Naive thymus-derived CD4-positive, alpha-beta T cell (primary cell): Measurements from ENCODE around the gene GPRIN3. TPM values are rescaled to one million over a fixed set of nuclear protein-coding genes. Genes with fewer than 3 reads are reported as not detected.

Experiments used
- ATAC-seq: fragments of 150-1000 bp; cut with Tn5 transposase; 2 replicates; pipeline ENCODE4 v1.10.0; 2021; ENCODE audit warnings: mild to moderate bottlenecking, moderate library complexity
- CTCF ChIA-PET: fragments of 350-600 bp; sonication (Branson Sonifier 250); formaldehyde crosslinking; loops from one replicate; lab custom pipeline; 2021; ENCODE audit warnings: antibody characterized with exemption; lab: Charles Lee
- POLR2A ChIA-PET: fragments of 350-600 bp; sonication (Branson Sonifier 250); formaldehyde crosslinking; loops from one replicate; lab custom pipeline; 2021; ENCODE audit warnings: antibody characterized with exemption, inconsistent platforms; lab: Charles Lee
- DNase-seq, 9 donors: peaks; one replicate each; pipeline versions ENCODE4 v3.0.0 to v3.0.0-alpha.2; 2020 to 2022; ENCODE audit warnings: mixed read lengths in 1 of 9
- H3K27ac ChIP-seq: one replicate; pipeline ENCODE4 v1.7.0; 2013; ENCODE audit warnings: mild to moderate bottlenecking, low read depth, low read length, moderate library complexity
- H3K27me3 ChIP-seq, 2 donors: one replicate each; pipeline ENCODE4 v1.7.0; 2013; ENCODE audit warnings: low read length in 2 of 2, mild to moderate bottlenecking in 2 of 2, moderate library complexity in 2 of 2; ENCODE audit not compliant: control insufficient read depth in 2 of 2, insufficient read depth in 2 of 2
- H3K36me3 ChIP-seq, 3 experiments: 1 replicate in 2 of 3; 2 replicates in 1 of 3; pipeline ENCODE4 v1.7.0; 2013; ENCODE audit warnings: low read length in 3 of 3, mild to moderate bottlenecking in 3 of 3, moderate library complexity in 1 of 3; ENCODE audit not compliant: insufficient read depth in 3 of 3, control insufficient read depth in 2 of 3
- H3K4me1 ChIP-seq, 2 donors: one replicate each; pipeline ENCODE4 v1.7.0; 2013; ENCODE audit warnings: low read length in 2 of 2, mild to moderate bottlenecking in 2 of 2, moderate library complexity in 1 of 2; ENCODE audit not compliant: control insufficient read depth in 2 of 2, insufficient read depth in 2 of 2
- H3K4me3 ChIP-seq: 2 replicates; pipeline ENCODE4 v1.7.0; 2013; ENCODE audit warnings: mild to moderate bottlenecking, low read length
- H3K9me3 ChIP-seq, 3 experiments: 1 replicate in 2 of 3; 2 replicates in 1 of 3; pipeline ENCODE4 v1.7.0; 2013; ENCODE audit warnings: low read length in 3 of 3; ENCODE audit not compliant: control insufficient read depth in 2 of 3
- H3K27ac Mint-ChIP-seq, 9 donors: one replicate each; pipeline ENCODE4 v1.8.0; 2020 to 2022; ENCODE audit warnings: mixed read lengths in 9 of 9, mild to moderate bottlenecking in 8 of 9, moderate library complexity in 5 of 9, inconsistent platforms in 2 of 9
- H3K27me3 Mint-ChIP-seq, 5 donors: one replicate each; pipeline ENCODE4 v1.8.0; 2021 to 2022; ENCODE audit warnings: mixed read lengths in 5 of 5, mild to moderate bottlenecking in 1 of 5
- H3K36me3 Mint-ChIP-seq, 5 donors: one replicate each; pipeline ENCODE4 v1.8.0; 2020 to 2022; ENCODE audit warnings: mixed read lengths in 5 of 5, mild to moderate bottlenecking in 3 of 5, inconsistent platforms in 1 of 5
- H3K4me1 Mint-ChIP-seq, 7 donors: one replicate each; pipeline ENCODE4 v1.8.0; 2020 to 2022; ENCODE audit warnings: mixed read lengths in 7 of 7, mild to moderate bottlenecking in 3 of 7, inconsistent platforms in 1 of 7
- H3K4me3 Mint-ChIP-seq, 10 donors: one replicate each; pipeline ENCODE4 v1.8.0; 2020 to 2022; ENCODE audit warnings: mild to moderate bottlenecking in 10 of 10, mixed read lengths in 10 of 10, moderate library complexity in 6 of 10, inconsistent platforms in 2 of 10
- H3K9me3 Mint-ChIP-seq, 11 donors: one replicate each; pipeline ENCODE4 v1.8.0; 2020 to 2022; ENCODE audit warnings: mixed read lengths in 11 of 11, mild to moderate bottlenecking in 4 of 11, inconsistent platforms in 1 of 11, moderate library complexity in 1 of 11
- intact Hi-C, 2 donors: fragments of 100-400 bp; cut with micrococcal nuclease; formaldehyde crosslinking; loops; one replicate each; pipeline ENCODE4 v1.15.1; 2023
- polyA plus RNA-seq, 2 donors: library from polyadenylated mRNA; unstranded; fragments of 300-500 nt; fragmentation: Illumina TruSeq; gene quantifications; one replicate each; pipeline ENCODE4 v1.2.3, GENCODE V29; 2021
- total RNA-seq, 6 experiments: library from RNA in 5 of 6; stranded (reverse) in 5 of 6; gene quantifications; 1 replicate in 5 of 6; 2 replicates in 1 of 6; pipeline ENCODE4 v1.2.3 and lab custom pipeline; 2021 to 2026

GPRIN3 gene
- total and polyA plus RNA-seq, 7 experiments from 2014 or later, result 7.3 to 55.5 (median 11.2) TPM

DNA sequence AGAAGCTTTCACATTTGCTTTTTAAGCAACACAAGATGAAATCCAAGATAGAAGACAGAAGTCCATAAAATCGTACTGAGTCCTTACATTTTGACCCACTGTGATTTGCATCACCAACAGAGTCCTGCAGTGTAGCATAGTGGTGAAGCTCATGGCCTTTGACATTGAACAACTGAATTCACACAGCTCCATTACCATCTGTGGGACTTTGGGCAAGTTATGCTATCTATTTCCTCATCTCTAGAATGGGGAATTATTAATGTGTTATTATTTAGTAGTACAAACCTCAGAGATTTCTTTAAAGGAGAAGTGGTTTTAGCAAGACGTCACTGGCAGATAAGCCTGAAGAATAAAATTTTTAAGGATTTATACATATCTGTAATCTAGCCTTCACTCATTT is 10.7 kb downstream of the GPRIN3 start:
- no peak for DNase-seq

DNA sequence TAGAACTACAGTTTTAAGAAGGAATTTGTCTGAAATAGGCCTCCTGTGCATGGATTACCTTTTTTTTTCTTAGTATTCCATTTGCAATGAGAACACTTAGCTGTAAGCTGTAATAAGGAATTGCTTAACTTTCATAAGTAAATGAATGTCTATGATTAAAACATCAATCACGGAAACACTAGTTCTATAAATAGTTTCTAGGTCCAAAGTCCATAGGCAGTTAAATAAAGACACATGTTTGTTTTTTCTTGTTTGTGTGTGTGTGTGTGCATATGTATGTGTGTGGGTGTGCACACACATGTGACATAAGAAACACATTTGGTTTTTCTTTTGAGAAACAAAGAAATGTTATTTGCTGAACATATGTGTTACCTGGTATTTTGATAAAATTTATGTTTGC is 11.2 kb downstream of the GPRIN3 start:
- no peaks in the 10 kb centered on the region for H3K9me3 ChIP-seq
- no peaks in the 10 kb centered on the region for H3K27me3 ChIP-seq
- POLR2A ChIA-PET, result interaction anchor here (3.8 kb wide), 1 partner anchor 10 kb away, joined by 16 read pairs; no protein-coding TSS in a partner anchor
- no peaks in the 10 kb centered on the region for H3K36me3 ChIP-seq
- intact Hi-C loops, result loop anchor here (5.0 to 10.0 kb wide), 6 partner anchors 136 to 1874 kb away; partner anchors contain the start of genes HERC3 (in 1 of the 2), HERC5 (in 1 of the 2), NUDT9 (in 1 of the 2) and TIGD2 (in 1 of the 2)
- ATAC-seq (no peak), DNase-seq (no peak)
- Mint-ChIP-seq H3K4me3 (peak overlapping the region in 6 of 10 donors; percentile 14 to 88 (median 42)), H3K36me3 (peaks cover 0 to 45% (median 0%) of the 10 kb centered on the region in 5 donors), H3K4me1 (peaks cover 49 to 99% (median 83%) of the 10 kb centered on the region in 7 donors), H3K27me3 (no peaks in the 10 kb centered on the region), H3K27ac (peak overlapping the region in 7 of 9 donors; percentile 9 to 99 (median 94)), H3K9me3 (peaks cover 0 to 6% (median 0%) of the 10 kb centered on the region in 11 donors)
- CTCF ChIA-PET, result interaction anchor here (1.5 kb wide), 1 partner anchor 70 kb away, joined by 4 read pairs; no protein-coding TSS in a partner anchor
- H3K4me3 ChIP-seq, result peak overlapping the region; percentile 16
- H3K4me1 ChIP-seq, result peaks cover 67 to 81% of the 10 kb centered on the region in 2 donors
- H3K27ac ChIP-seq, result no peak overlapping the region

More for the DNA sequence above, 10.7 kb downstream of the GPRIN3 start:
- H3K27me3 ChIP-seq, result no peaks in the 10 kb centered on the region
- no peaks in the 10 kb centered on the region for H3K36me3 ChIP-seq
- H3K27ac Mint-ChIP-seq, result peak overlapping the region in 8 of 9 donors; percentile 73 to 99 (median 95)
- peak overlapping the region; percentile 80 for H3K27ac ChIP-seq
- peaks cover 69 to 81% of the 10 kb centered on the region in 2 donors for H3K4me1 ChIP-seq
- no peaks in the 10 kb centered on the region for H3K27me3 Mint-ChIP-seq
- H3K4me3 Mint-ChIP-seq, result peak overlapping the region in 7 of 10 donors; percentile 14 to 88 (median 50)
- ChIA-PET POLR2A (interaction anchor here (3.8 kb wide), 1 partner anchor 10 kb away, joined by 16 read pairs; no protein-coding TSS in a partner anchor), CTCF (interaction anchor here (1.1 to 2.6 kb wide), 3 partner anchors 37 to 71 kb away, joined by 3 to 9 read pairs (median 4); no protein-coding TSS in a partner anchor)
- peaks cover 0 to 3% (median 0%) of the 10 kb centered on the region in 11 donors for H3K9me3 Mint-ChIP-seq
- H3K36me3 Mint-ChIP-seq, result peaks cover 0 to 40% (median 0%) of the 10 kb centered on the region in 5 donors
- no peak for ATAC-seq
- no peaks in the 10 kb centered on the region for H3K9me3 ChIP-seq
- peaks cover 47 to 99% (median 83%) of the 10 kb centered on the region in 7 donors for H3K4me1 Mint-ChIP-seq
- intact Hi-C loops, result loop anchor here (5.0 to 10.0 kb wide), 6 partner anchors 135 to 1875 kb away; partner anchors contain the start of genes HERC3 (in 1 of the 2), HERC5 (in 1 of the 2), NUDT9 (in 1 of the 2) and TIGD2 (in 1 of the 2)
- no peak overlapping the region for H3K4me3 ChIP-seq

DNA sequence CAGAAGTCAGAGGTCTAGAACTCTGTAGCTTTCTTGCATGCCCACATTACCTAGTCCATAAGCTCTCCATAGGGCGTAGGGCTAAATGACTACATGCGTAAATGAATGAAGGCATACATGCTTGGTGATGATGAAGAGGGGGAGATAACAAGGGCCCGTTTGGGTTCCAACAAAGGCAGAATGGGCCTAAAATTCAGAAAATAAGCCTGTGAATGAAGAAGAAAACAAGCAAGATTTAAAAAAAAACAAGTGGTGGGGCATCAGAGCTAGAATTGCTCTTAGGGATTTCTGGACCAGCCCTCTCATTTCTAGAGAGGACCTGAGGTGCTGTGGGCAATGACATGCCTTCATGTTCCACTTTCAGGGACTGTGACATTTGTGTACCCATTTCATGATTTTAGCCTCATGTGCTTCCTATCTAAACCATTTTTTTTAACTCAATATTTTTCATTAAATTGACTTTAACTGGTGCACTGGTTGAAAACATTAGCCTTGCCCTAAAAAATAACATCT is 12.1 kb downstream of the GPRIN3 start:
- ChIA-PET CTCF (interaction anchor here (1.1 to 1.2 kb wide), 2 partner anchors 40 to 546 kb away, joined by 4 to 8 read pairs; no protein-coding TSS in a partner anchor), POLR2A (interaction anchor here (0.9 kb wide), 1 partner anchor 21 kb away, joined by 4 read pairs; no protein-coding TSS in a partner anchor)
- Histone ChIP-seq H3K9me3 (no peaks in the 10 kb centered on the region), H3K27ac (peak overlapping the region; percentile 69), H3K4me3 (peak overlapping the region; percentile 17), H3K36me3 (no peaks in the 10 kb centered on the region), H3K27me3 (no peaks in the 10 kb centered on the region), H3K4me1 (peaks cover 72 to 82% of the 10 kb centered on the region in 2 donors)
- Mint-ChIP-seq H3K4me3 (peak overlapping the region; percentile 48 to 83 (median 73)), H3K4me1 (peaks cover 50 to 99% (median 85%) of the 10 kb centered on the region in 7 donors), H3K36me3 (peaks cover 0 to 48% (median 0%) of the 10 kb centered on the region in 5 donors), H3K9me3 (peaks cover 0 to 7% (median 0%) of the 10 kb centered on the region in 11 donors), H3K27me3 (no peaks in the 10 kb centered on the region), H3K27ac (peak overlapping the region; percentile 81 to 97 (median 94))
- no peak for ATAC-seq
- intact Hi-C loops, result loop anchor here (2.0 to 10.0 kb wide), 7 partner anchors 41 to 1873 kb away; partner anchors contain the start of genes HERC3 (in 1 of the 2), HERC5 (in 1 of the 2), NUDT9 (in 1 of the 2) and TIGD2 (in 1 of the 2)
- DNase-seq, result no peak

DNA sequence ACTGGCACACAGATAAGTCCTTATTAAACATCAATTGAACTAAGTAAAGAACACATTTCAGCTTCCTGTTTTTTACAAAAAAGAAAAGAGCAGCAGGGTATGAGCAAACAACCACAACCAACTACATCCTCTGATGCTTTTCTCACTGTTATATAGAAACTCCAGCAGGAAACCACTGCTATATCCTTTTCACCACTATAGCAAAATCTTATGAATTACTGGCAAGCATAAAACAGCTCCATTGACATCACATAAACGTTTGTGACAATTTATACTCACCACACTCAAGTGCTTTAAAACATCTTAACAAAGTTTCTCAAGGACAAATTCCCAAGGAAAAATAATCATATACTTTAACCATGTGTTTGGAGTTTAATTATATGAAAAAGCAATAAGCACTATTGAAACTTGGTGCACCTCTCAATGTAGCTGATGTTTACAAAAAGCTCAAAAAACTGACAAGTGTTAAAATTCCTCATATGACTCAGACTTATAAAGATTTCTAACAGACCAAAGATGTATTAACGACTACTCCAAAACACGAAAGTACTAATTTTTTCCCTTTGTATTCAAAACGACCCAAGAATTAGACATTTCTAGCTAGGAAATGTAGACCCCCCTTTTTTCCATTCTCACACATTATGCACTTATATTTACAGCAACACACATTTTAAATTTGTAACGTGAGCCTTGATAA is 12.9 kb downstream of the GPRIN3 start:
- no peaks in the 10 kb centered on the region for H3K27me3 Mint-ChIP-seq
- Histone ChIP-seq H3K4me1 (peaks cover 73 to 82% of the 10 kb centered on the region in 2 donors), H3K9me3 (no peaks in the 10 kb centered on the region), H3K27me3 (no peaks in the 10 kb centered on the region), H3K27ac (peak overlapping the region; percentile 69), H3K36me3 (no peaks in the 10 kb centered on the region), H3K4me3 (peak overlapping the region; percentile 21)
- intact Hi-C loops, result loop anchor here (1.0 to 10.0 kb wide), 15 partner anchors 8 to 1872 kb away; partner anchors contain the start of genes HERC5 (in 2 of the 2), GPRIN3 (in 1 of the 2), HERC3 (in 1 of the 2) and NUDT9 (in 1 of the 2)
- ChIA-PET CTCF (interaction anchor here (0.6 to 1.3 kb wide), 9 partner anchors 17 to 687 kb away, joined by 3 to 8 read pairs (median 3); no protein-coding TSS in a partner anchor), POLR2A (interaction anchor here (0.6 to 2.2 kb wide), 9 partner anchors 9 to 34 kb away, joined by 3 to 13 read pairs (median 4); partner anchors contain the start of gene GPRIN3)
- H3K36me3 Mint-ChIP-seq, result peaks cover 0 to 54% (median 0%) of the 10 kb centered on the region in 5 donors
- peaks cover 0 to 7% (median 0%) of the 10 kb centered on the region in 11 donors for H3K9me3 Mint-ChIP-seq
- peaks cover 57 to 99% (median 86%) of the 10 kb centered on the region in 7 donors for H3K4me1 Mint-ChIP-seq
- H3K27ac Mint-ChIP-seq, result peak overlapping the region; percentile 81 to 97 (median 94)
- ATAC-seq, result peak; percentile 86
- peak overlapping the region; percentile 38 to 83 (median 73) for H3K4me3 Mint-ChIP-seq
- DNase-seq, result peak in 7 of 9 donors; percentile 62 to 88 (median 81)

DNA sequence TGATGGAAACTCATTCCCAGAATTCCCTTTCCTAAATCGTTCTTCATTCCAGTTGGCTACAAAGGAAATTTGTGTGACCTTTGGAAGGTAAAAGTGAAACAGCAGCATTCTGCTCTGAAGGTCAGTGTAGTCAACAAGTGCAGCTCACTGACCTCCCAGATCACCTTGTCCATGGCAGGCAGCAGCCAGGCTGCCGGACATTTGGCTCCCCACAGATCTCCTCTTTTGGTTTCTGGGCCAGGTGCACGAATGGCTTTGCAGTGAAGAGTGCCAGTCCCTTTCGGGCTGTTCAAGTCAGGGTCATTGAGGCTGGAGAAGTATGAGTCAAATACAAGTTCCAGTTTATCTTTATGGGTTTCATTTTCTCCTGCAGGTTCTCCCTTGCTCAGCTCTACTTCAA is 14.3 kb downstream of the GPRIN3 start:
- H3K36me3 ChIP-seq, result no peaks in the 10 kb centered on the region
- peaks cover 62 to 99% (median 91%) of the 10 kb centered on the region in 7 donors for H3K4me1 Mint-ChIP-seq
- H3K27me3 ChIP-seq, result no peaks in the 10 kb centered on the region
- peaks cover 0 to 7% (median 0%) of the 10 kb centered on the region in 11 donors for H3K9me3 Mint-ChIP-seq
- intact Hi-C loops, result loop anchor here (5.0 to 10.0 kb wide), 3 partner anchors 836 to 908 kb away; partner anchors contain the start of gene HERC5 (in 2 of the 2)
- ATAC-seq (no peak), DNase-seq (no peak)
- peak overlapping the region; percentile 14 for H3K4me3 ChIP-seq
- H3K27ac Mint-ChIP-seq, result peak overlapping the region; percentile 81 to 97 (median 94)
- ChIA-PET CTCF (interaction anchor here (1.0 kb wide), 1 partner anchor 37 kb away, joined by 3 read pairs; no protein-coding TSS in a partner anchor), POLR2A (interaction anchor here (1.0 to 2.2 kb wide), 3 partner anchors 10 to 14 kb away, joined by 3 to 13 read pairs (median 5); partner anchors contain the start of gene GPRIN3)
- H3K27ac ChIP-seq, result peak overlapping the region; percentile 69
- H3K36me3 Mint-ChIP-seq, result peaks cover 0 to 62% (median 0%) of the 10 kb centered on the region in 5 donors
- H3K27me3 Mint-ChIP-seq, result no peaks in the 10 kb centered on the region
- peaks cover 85 to 96% of the 10 kb centered on the region in 2 donors for H3K4me1 ChIP-seq
- H3K4me3 Mint-ChIP-seq, result peak overlapping the region; percentile 21 to 85 (median 62)
- H3K9me3 ChIP-seq, result no peaks in the 10 kb centered on the region
